HEK293T (cell line): ENCODE measurements around the gene STXBP6.

ENCODE experiments used
- CTCF ChIA-PET: fragments of 350-600 bp; formaldehyde crosslinking; extraction: SDS; loops from one replicate; lab custom pipeline; 2021; ENCODE audit warnings: antibody characterized with exemption, inconsistent platforms; lab: Yijun Ruan, JAX
- POLR2A ChIA-PET: fragments of 350-600 bp; formaldehyde crosslinking; extraction: SDS; loops from one replicate; lab custom pipeline; 2020; ENCODE audit warnings: antibody characterized with exemption, inconsistent platforms; lab: Yijun Ruan, JAX
- DNase-seq: peaks from one replicate; pipeline ENCODE4 v3.0.0; 2012; ENCODE audit warnings: mixed read lengths; ENCODE audit errors: extremely low spot score
- ARNT ChIP-seq: fragments of 450-650 bp; IDR thresholded peaks from 2 replicates; pipeline ENCODE4 v1.6.1; 2017; ENCODE audit warnings: mild to moderate bottlenecking
- BHLHE40 ChIP-seq: fragments of 450-650 bp; IDR thresholded peaks from 2 replicates; pipeline ENCODE4 v1.6.1; 2016; ENCODE audit warnings: mild to moderate bottlenecking, moderate library complexity, borderline replicate concordance
- CTBP1 ChIP-seq: fragments of 450-650 bp; IDR thresholded peaks from 2 replicates; pipeline ENCODE4 v1.6.1; 2016; ENCODE audit warnings: borderline replicate concordance
- ELF4 ChIP-seq: fragments of 450-650 bp; IDR thresholded peaks from 2 replicates; pipeline ENCODE4 v1.6.1; 2017; ENCODE audit warnings: antibody characterized with exemption
- FOXA1 ChIP-seq: fragments of 450-650 bp; IDR thresholded peaks from 2 replicates; pipeline ENCODE4 v1.6.1; 2016; ENCODE audit warnings: mild to moderate bottlenecking
- FOXK2 ChIP-seq: fragments of 450-650 bp; IDR thresholded peaks from 2 replicates; pipeline ENCODE4 v1.6.1; 2016; ENCODE audit warnings: mild to moderate bottlenecking
- FOXM1 ChIP-seq: fragments of 450-650 bp; IDR thresholded peaks from 2 replicates; pipeline ENCODE4 v1.6.1; 2017; ENCODE audit warnings: mild to moderate bottlenecking, borderline replicate concordance
- HDGF ChIP-seq: fragments of 450-650 bp; IDR thresholded peaks from 2 replicates; pipeline ENCODE4 v1.6.1; 2017; ENCODE audit warnings: antibody characterized with exemption, borderline replicate concordance
- L3MBTL2 ChIP-seq: fragments of 450-650 bp; conservative IDR thresholded peaks from 2 replicates; pipeline ENCODE4 v1.6.1; 2016; ENCODE audit warnings: mild to moderate bottlenecking
- LEF1 ChIP-seq: fragments of 450-650 bp; IDR thresholded peaks from 2 replicates; pipeline ENCODE4 v1.6.1; 2017; ENCODE audit warnings: mild to moderate bottlenecking, borderline replicate concordance
- NFRKB ChIP-seq: fragments of 450-650 bp; IDR thresholded peaks from 2 replicates; pipeline ENCODE4 v1.6.1; 2016; ENCODE audit warnings: mild to moderate bottlenecking, moderate library complexity
- SP1 ChIP-seq: fragments of 450-650 bp; IDR thresholded peaks from 2 replicates; pipeline ENCODE4 v1.6.1; 2017
- SUZ12 ChIP-seq: fragments of 450-650 bp; IDR thresholded peaks from 2 replicates; pipeline ENCODE4 v1.6.1; 2016; ENCODE audit warnings: mild to moderate bottlenecking
- TARDBP ChIP-seq: fragments of 450-650 bp; IDR thresholded peaks from 2 replicates; pipeline ENCODE4 v1.6.1; 2016
- ZNF384 ChIP-seq: fragments of 450-650 bp; IDR thresholded peaks from 2 replicates; pipeline ENCODE4 v1.6.1; 2016
- TF ChIP-seq, protein P1 (sequence below): fragments of 450-650 bp; IDR thresholded peaks from 2 replicates; pipeline ENCODE4 v1.6.1; 2016

Gene STXBP6

DNA sequence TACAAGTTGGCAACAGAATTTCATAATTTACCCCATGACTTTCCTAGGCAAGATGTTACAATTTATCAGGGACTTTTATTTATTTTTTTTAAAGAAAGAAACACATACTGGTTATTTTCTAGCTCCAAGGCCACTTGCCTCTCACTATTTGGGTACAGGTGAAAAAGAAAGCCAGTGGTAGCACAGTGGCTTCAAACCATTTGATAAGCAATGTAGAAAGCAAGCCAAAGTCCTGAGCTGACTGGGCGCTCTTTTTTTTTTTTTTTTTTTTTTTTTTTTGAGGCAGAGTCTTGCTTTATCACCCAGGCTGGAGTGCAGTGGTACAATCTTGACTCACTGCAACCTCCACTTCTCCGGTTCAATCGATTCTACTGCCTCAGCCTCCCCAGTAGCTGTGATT lies 73.3 kb downstream of the STXBP6 start:
- no peak for TF ChIP-seq ARNT
- TF ChIP-seq TARDBP: no peak
- no peak for TF ChIP-seq SUZ12
- TF ChIP-seq FOXA1: no peak
- TF ChIP-seq ZNF384: no peak
- TF ChIP-seq SP1: no peak
- no peak for DNase-seq
- ChIA-PET CTCF (no interaction called here), POLR2A (no interaction called here)

DNA sequence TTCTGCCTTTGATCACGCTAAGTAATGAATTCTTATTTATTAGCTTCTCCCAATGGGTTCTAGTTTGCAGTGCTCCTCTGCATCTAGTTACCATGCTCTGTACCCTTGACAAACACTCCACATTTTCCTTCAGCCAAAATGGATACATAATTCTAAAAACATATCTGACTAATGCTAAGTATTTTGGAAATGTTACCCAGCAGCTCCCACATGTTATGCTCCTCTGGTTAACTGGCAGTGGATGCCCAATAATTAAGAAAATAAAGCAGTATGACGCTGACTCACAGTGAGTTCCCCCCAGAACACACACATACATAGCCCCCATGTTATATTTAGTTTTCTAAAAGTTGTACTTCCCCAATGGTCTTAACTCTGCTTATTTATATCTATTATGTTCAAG lies 74.6 kb downstream of the STXBP6 start:
- CTCF ChIA-PET: no interaction called here
- POLR2A ChIA-PET: no interaction called here
- no peak for DNase-seq
- TF ChIP-seq SP1: no peak
- no peak for TF ChIP-seq BHLHE40
- no peak for TF ChIP-seq TARDBP
- no peak for TF ChIP-seq L3MBTL2
- TF ChIP-seq LEF1: no peak
- no peak for TF ChIP-seq FOXK2
- no peak for TF ChIP-seq ZNF384
- no peak for TF ChIP-seq ARNT
- TF ChIP-seq SUZ12: no peak
- no peak for TF ChIP-seq HDGF
- TF ChIP-seq ELF4: no peak
- no peak for TF ChIP-seq FOXM1
- no peak for TF ChIP-seq CTBP1
- TF ChIP-seq, protein P1, sequence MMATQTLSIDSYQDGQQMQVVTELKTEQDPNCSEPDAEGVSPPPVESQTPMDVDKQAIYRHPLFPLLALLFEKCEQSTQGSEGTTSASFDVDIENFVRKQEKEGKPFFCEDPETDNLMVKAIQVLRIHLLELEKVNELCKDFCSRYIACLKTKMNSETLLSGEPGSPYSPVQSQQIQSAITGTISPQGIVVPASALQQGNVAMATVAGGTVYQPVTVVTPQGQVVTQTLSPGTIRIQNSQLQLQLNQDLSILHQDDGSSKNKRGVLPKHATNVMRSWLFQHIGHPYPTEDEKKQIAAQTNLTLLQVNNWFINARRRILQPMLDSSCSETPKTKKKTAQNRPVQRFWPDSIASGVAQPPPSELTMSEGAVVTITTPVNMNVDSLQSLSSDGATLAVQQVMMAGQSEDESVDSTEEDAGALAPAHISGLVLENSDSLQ: no peak
- TF ChIP-seq NFRKB: no peak

GRCh38 chr14:24974591-24975374 lies 75.2 kb downstream of the STXBP6 start:
- POLR2A ChIA-PET: no interaction called here
- DNase-seq: no peak

GRCh38 chr14:24972844-24973243 lies 77.1 kb downstream of the STXBP6 start:
- POLR2A ChIA-PET: no interaction called here
- no peak for DNase-seq
- TF ChIP-seq SP1 (no peak), FOXK2 (no peak), FOXA1 (no peak), ARNT (no peak), CTBP1 (no peak), LEF1 (no peak), HDGF (no peak), FOXM1 (no peak), ELF4 (no peak), SUZ12 (no peak), L3MBTL2 (no peak), ZNF384 (no peak), BHLHE40 (no peak), NFRKB (no peak), TARDBP (no peak)
- TF ChIP-seq, protein P1: no peak
- CTCF ChIA-PET: interaction anchor here (0.6 kb wide), 1 partner anchor 166 kb away, joined by 3 read pairs; no protein-coding TSS in a partner anchor

More at GRCh38 chr14:24974591-24975374, 75.2 kb downstream of the STXBP6 start:
- TF ChIP-seq TARDBP (no peak), CTBP1 (no peak), FOXA1 (no peak), LEF1 (no peak), SP1 (no peak), ARNT (no peak), FOXK2 (no peak)
- CTCF ChIA-PET: interaction anchor here (1.0 kb wide), 1 partner anchor 31 kb away, joined by 4 read pairs; no protein-coding TSS in a partner anchor

DNA sequence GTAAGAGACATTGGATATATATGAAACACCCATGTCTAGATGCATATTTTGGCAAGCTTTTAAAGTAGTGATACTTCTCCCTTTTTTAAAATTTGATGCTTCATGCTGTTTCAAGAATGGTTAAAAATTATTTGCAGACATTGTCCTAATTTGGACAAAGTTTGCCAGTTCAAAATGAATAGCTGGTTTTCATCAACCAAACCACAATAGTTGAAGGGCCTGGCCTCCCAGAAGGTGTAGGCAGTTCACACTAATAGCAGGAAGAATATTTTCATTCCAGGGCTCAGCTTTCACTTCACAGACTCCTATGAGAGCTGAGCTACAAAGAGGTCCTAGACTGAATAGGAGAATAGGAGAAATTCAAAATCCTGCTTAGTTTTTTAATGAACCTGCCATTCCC lies 78.7 kb downstream of the STXBP6 start:
- POLR2A ChIA-PET: no interaction called here
- CTCF ChIA-PET: no interaction called here
- DNase-seq: no peak
- TF ChIP-seq SP1: no peak

GRCh38 chr14:24966579-24966964 lies 83.4 kb downstream of the STXBP6 start:
- POLR2A ChIA-PET: interaction anchor here (0.6 kb wide), 1 partner anchor 46 kb away, joined by 3 read pairs; no protein-coding TSS in a partner anchor
- no peak for DNase-seq
- TF ChIP-seq ZNF384 (no peak), CTBP1 (no peak), LEF1 (no peak), NFRKB (no peak), SP1 (no peak), BHLHE40 (no peak), L3MBTL2 (no peak), ELF4 (no peak)
- CTCF ChIA-PET: no interaction called here

DNA sequence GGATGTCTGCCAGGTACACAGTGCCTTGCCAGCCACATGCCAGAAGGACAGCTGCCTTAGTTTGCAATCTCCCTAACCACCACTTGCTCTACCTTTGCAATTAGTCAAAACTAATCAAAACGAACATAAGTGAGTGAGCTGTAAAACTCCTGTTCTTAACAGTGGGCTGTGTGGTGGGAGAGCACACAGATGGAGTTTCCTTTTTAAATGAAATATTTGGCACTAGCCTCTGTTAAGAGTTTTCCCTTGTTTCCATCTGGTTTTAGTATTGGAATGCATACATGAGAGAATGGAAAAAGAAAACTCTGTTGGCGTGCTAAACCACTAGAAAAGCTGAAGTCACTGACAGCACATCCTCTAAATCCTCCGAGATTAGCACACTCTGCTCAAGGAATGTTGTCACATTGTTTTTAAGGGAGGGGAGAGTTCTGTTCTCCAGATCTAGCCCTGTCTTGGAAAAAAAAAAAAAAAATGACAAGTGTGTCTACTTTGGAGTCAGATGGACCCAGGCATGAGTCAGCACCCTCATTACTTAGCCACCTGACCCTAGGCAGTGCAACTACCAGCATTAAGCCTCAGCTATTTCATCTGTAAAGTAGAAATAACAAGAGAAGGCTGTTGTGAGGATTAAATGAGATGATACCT lies 83.9 kb downstream of the STXBP6 start:
- TF ChIP-seq NFRKB (no peak), SP1 (no peak), LEF1 (no peak), SUZ12 (no peak), ARNT (no peak), BHLHE40 (no peak), ZNF384 (no peak), TARDBP (no peak), HDGF (no peak)
- TF ChIP-seq, protein P1: no peak
- ChIA-PET CTCF (no interaction called here), POLR2A (interaction anchor here (0.6 kb wide), 1 partner anchor 47 kb away, joined by 3 read pairs; no protein-coding TSS in a partner anchor)
- DNase-seq: no peak
